ENCODE results near the gene CNST. TPM values are rescaled to one million over a fixed set of nuclear protein-coding genes. Genes with fewer than 3 reads are reported as not detected.

CNST gene
- total and polyA plus RNA-seq, 9 of the 15 experiments (the other 6 are each of a cell fraction or from before 2014, with no cell fraction given): 17.0 to 55.3 (median 30.8) TPM

GRCh38 chr1:246647113-246647512 is 80.9 kb downstream of the CNST start:
- H3K36me3 ChIP-seq (ENCODE audit: control insufficient read depth, insufficient read depth, low read length): peaks cover 76% of the 10 kb centered on the region
- CTCF ChIA-PET (ENCODE audit: low intra/inter-chr PET ratio): no interaction called here
- TF ChIP-seq NEUROD1 (IDR thresholded peaks at IDR 0.05; ENCODE audit: borderline replicate concordance, low read depth, low read length, partially characterized antibody) (no peak), FOXP1 (CRISPR knock-in tag; IDR thresholded peaks at IDR 0.05) (no peak), CHAMP1 (IDR thresholded peaks at IDR 0.05) (peak; percentile 63; the same call in 1 of the 2 replicates), REST (IDR thresholded peaks at IDR 0.05; ENCODE audit: borderline replicate concordance) (0 out of 2 replicates have a peak, but pooled peaks have one; percentile 8), REST (CRISPR knock-in tag; IDR thresholded peaks at IDR 0.05; ENCODE audit: low read depth) (no peak), ZNF551 (CRISPR knock-in tag; IDR thresholded peaks at IDR 0.05) (no peak), KLF6 (CRISPR knock-in tag; IDR thresholded peaks at IDR 0.05; ENCODE audit: borderline replicate concordance) (no peak), CREM (IDR thresholded peaks at IDR 0.05; ENCODE audit: low read depth) (0 out of 2 replicates have a peak, but pooled peaks have one; percentile 13), RAD21 (CRISPR knock-in tag; conservative IDR thresholded peaks at IDR 0.05 in 1 of 2, IDR thresholded peaks at IDR 0.05 in 1 of 2) (peak in 1 of 2 experiments; percentile 39; a peak in 1 of 4 replicates), BDP1 (IDR thresholded peaks at IDR 0.05; ENCODE audit: insufficient read depth, insufficient read length) (no peak), ZNF76 (CRISPR knock-in tag; IDR thresholded peaks at IDR 0.05; ENCODE audit: borderline replicate concordance) (no peak)

More at GRCh38 chr1:246647113-246647512, 80.9 kb downstream of the CNST start:
- Histone ChIP-seq H3K9me3 (replicated peaks; ENCODE audit: control insufficient read depth, insufficient read depth, low read depth, low read length) (no peaks in the 10 kb centered on the region), H3K9ac (ENCODE audit: insufficient read depth in 1 of 2, low read depth in 2 of 2, low read length in 2 of 2) (peak overlapping the region in 1 of 2 experiments; percentile 23; a peak in 1 of 4 replicates), H3K4me2 (ENCODE audit: insufficient read depth, low read length) (no peak overlapping the region), H3K4me1 (replicated peaks in 1 of 2; ENCODE audit: control insufficient read depth in 2 of 2, insufficient read depth in 2 of 2, low read length in 2 of 2) (no peaks in the 10 kb centered on the region; a peak in 1 of 5 replicates), H3K27me3 (ENCODE audit: control insufficient read depth in 2 of 2, insufficient read depth in 2 of 2, low read length in 2 of 2) (no peaks in the 10 kb centered on the region), H3K4me3 (no peak overlapping the region), H2AFZ (ENCODE audit: low read depth, low read length) (no peak overlapping the region), H3K79me2 (ENCODE audit: control insufficient read depth, insufficient read depth, low read length) (peaks cover 37% of the 10 kb centered on the region), H4K20me1 (replicated peaks; ENCODE audit: control insufficient read depth, insufficient read depth, low read length) (no peaks in the 10 kb centered on the region), H3K27ac (ENCODE audit: extremely low read depth, low read depth, low read length) (no peak overlapping the region), H3K9me1 (ENCODE audit: control insufficient read depth, insufficient read depth, low read length) (no peaks in the 10 kb centered on the region)
- in situ Hi-C loops (cut with MboI): no loop called here
- intact Hi-C loops (cut with micrococcal nuclease): loop anchor here (5.0 kb wide), 1 partner anchor 80 kb away; the partner anchor contains the start of genes CNST and TFB2M
- DNase-seq (ENCODE audit: extremely low read depth in 1 of 4, low spot score in 3 of 4): peak; percentile 33 to 55 (median 48)
- no TSS peak for BruUV-seq (replicated peaks)
- POLR2A ChIA-PET: interaction anchor here (0.6 to 1.0 kb wide), 3 partner anchors 12 to 1994 kb away, joined by 3 to 5 read pairs (median 3); no protein-coding TSS in a partner anchor
- WGBS (ENCODE audit: insufficient coverage, low coverage, missing lambda C conversion rate): 75% methylated on average over 10 of the region's 10 CpGs
- ATAC-seq: peak; percentile 95
- FAIRE-seq: no peak

Data from K562 (cell line).